Activated naive CD8-positive, alpha-beta T cell treated with anti-CD3 and anti-CD28 coated beads, Interleukin-2, amount 50 U/mL, for 24 hours (primary cell): ENCODE results near the gene ZG16B.

Source experiments
- ATAC-seq: fragments of 150-1000 bp; cut with Tn5 transposase; one replicate; pipeline ENCODE4 v1.10.0; 2021
- DNase-seq: peaks from one replicate; pipeline ENCODE4 v3.0.0; 2021
- H3K27ac Mint-ChIP-seq: one replicate; pipeline ENCODE4 v1.8.0; 2021; ENCODE audit warnings: mild to moderate bottlenecking, mixed read lengths
- H3K27me3 Mint-ChIP-seq: one replicate; pipeline ENCODE4 v1.8.0; 2021; ENCODE audit warnings: mixed read lengths
- H3K36me3 Mint-ChIP-seq: one replicate; pipeline ENCODE4 v1.8.0; 2021; ENCODE audit warnings: low read depth, mixed read lengths
- H3K4me1 Mint-ChIP-seq: one replicate; pipeline ENCODE4 v1.8.0; 2021; ENCODE audit warnings: mixed read lengths
- H3K4me3 Mint-ChIP-seq: one replicate; pipeline ENCODE4 v1.8.0; 2021; ENCODE audit warnings: mild to moderate bottlenecking, moderate library complexity, mixed read lengths
- H3K9me3 Mint-ChIP-seq: one replicate; pipeline ENCODE4 v1.8.0; 2021; ENCODE audit warnings: mixed read lengths

The ZG16B gene

DNA sequence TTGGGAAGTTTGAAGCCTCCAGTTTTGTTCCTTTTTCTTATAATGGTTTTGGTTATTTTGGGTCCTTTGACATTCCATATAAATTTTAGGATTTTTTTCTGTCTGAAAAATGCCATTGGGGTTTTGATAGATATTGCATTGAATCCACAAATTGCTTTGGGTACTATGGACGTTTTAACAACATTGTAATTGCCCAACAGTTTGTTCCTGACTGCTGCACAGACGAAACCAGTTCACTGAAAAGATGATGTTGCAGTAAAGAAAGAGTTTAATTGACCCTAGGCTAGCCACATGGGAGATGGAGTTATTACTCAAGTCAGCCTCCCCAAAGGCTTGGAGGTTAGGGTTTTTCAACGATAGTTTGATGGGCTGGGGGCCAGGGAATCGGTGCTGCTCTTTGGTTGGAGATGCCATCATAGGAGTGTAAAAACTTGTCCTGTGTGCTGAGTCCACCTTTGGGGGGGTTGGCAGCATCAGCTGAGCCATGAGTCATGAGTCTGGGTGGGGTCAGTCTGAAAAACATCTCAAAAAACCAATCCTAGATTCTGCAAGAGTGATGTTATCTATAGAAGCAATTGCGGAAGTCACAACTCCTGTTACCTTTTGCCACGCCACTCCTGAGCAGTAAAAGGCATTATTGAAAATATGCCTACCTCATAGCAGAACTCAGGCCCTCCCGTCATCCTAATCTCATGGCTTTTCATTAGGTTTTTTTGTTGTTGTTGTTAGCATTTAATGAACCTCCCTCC is 34.5 kb upstream of the ZG16B start:
- Mint-ChIP-seq H3K36me3 (no peaks in the 10 kb centered on the region), H3K4me3 (no peak overlapping the region), H3K4me1 (no peaks in the 10 kb centered on the region), H3K9me3 (no peaks in the 10 kb centered on the region), H3K27ac (no peak overlapping the region), H3K27me3 (peaks cover 18% of the 10 kb centered on the region)
- ATAC-seq, result no peak
- no peak for DNase-seq

DNA sequence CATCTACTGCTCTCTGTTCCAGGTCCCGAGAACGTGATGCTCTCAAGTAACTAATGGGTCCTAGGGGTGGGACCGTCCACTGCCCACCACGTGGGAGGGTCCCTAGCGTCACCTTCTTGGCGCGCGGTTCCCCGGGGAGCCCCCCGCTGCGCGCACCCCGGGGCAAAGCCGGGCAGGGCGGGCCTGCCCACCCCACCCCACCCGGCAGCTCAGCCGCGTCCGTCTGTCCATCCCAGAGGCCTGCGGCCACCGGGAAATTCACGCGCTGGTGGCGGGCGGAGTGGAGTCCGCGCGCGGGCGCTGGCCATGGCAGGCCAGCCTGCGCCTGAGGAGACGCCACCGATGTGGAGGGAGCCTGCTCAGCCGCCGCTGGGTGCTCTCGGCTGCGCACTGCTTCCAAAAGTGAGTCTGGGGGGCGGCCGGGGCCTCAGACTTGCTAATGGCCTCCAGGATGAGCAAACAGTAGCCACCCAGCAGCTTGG is 31.3 kb upstream of the ZG16B start:
- Mint-ChIP-seq H3K36me3 (no peaks in the 10 kb centered on the region), H3K27ac (no peak overlapping the region), H3K27me3 (peaks cover 12% of the 10 kb centered on the region), H3K4me1 (no peaks in the 10 kb centered on the region), H3K4me3 (no peak overlapping the region), H3K9me3 (peaks cover 9% of the 10 kb centered on the region)
- no peak for ATAC-seq
- DNase-seq, result no peak

DNA sequence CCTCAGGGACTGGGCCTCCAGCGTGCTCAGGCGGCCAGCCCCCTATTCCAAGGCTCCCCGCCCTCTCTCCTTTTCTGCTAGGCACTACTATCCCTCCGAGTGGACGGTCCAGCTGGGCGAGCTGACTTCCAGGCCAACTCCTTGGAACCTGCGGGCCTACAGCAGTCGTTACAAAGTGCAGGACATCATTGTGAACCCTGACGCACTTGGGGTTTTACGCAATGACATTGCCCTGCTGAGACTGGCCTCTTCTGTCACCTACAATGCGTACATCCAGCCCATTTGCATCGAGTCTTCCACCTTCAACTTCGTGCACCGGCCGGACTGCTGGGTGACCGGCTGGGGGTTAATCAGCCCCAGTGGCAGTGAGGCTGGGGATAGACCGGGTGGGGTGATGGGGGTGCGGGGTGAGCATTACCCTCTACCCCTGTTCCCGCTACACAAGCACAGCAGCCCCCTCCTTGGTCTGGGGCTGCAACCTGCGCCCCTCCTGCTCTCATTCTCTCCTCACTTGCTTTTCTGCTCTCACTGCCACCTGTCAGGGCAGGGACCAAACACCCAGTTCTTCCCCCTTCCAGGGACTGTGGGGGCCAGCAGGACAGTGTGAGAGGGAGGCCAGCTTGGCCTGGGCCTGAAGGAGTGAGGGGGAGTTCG is 30.8 kb upstream of the ZG16B start:
- H3K27me3 Mint-ChIP-seq, result peaks cover 13% of the 10 kb centered on the region
- no peaks in the 10 kb centered on the region for H3K36me3 Mint-ChIP-seq
- peaks cover 11% of the 10 kb centered on the region for H3K9me3 Mint-ChIP-seq
- ATAC-seq (no peak), DNase-seq (no peak)
- no peak overlapping the region for H3K27ac Mint-ChIP-seq
- no peak overlapping the region for H3K4me3 Mint-ChIP-seq
- H3K4me1 Mint-ChIP-seq, result no peaks in the 10 kb centered on the region

DNA sequence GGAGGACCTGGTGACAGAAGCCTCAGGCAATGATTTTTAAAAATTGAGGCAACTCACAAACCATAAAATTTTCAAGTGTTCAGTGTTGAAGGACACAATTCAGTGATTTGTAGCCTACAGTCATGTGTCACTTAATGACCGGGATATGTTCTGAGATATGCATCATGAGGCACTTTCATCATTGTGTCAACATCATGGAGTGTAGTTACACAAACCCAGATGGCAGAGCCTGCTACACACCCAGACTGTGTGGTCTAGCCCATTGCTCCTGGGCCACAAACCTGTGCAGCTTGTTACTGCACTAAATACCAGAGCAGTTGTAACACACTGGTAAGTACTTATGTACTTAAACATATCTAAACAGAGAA is 30.3 kb upstream of the ZG16B start:
- ATAC-seq, result no peak
- peaks cover 11% of the 10 kb centered on the region for H3K9me3 Mint-ChIP-seq
- no peaks in the 10 kb centered on the region for H3K36me3 Mint-ChIP-seq
- no peak overlapping the region for H3K4me3 Mint-ChIP-seq
- no peak overlapping the region for H3K27ac Mint-ChIP-seq
- no peak for DNase-seq
- H3K4me1 Mint-ChIP-seq, result no peaks in the 10 kb centered on the region
- H3K27me3 Mint-ChIP-seq, result peaks cover 9% of the 10 kb centered on the region

DNA sequence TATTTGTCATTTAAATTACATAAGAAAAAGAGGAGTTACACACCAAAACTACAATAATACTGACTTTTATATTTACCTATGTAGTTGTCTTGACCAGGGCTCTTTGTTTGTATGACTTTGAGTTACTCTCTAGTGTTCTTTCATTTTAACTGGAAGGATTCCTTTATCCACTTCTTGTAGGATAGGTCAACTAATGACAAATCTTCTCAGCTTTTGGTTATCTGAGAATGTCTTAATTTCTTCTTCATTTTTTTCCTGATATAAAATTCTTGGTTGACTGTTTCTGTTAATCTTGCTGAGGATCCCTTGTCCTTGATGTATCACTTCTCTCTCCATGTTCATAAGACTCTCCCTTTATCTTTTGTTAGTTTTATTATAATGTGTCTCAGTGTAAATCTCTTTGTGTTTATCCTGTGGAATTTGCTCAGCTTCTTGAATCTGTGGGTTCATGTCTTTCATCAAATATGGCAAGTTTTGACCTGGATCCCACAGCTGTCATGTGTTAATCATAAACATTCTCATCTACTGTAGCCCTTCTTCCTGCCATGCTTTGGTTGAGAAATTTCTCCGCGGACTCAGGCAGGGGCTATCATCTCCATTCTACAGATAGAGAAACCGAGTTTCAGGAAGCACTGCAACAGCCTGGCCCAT is 26.4 kb upstream of the ZG16B start:
- Mint-ChIP-seq H3K4me3 (no peak overlapping the region), H3K36me3 (no peaks in the 10 kb centered on the region), H3K27ac (no peak overlapping the region), H3K27me3 (peaks cover 6% of the 10 kb centered on the region), H3K9me3 (peaks cover 11% of the 10 kb centered on the region), H3K4me1 (no peaks in the 10 kb centered on the region)
- no peak for ATAC-seq
- DNase-seq, result no peak

GRCh38 chr16:2804728-2805127 is 25.4 kb upstream of the ZG16B start:
- no peak for ATAC-seq
- peaks cover 11% of the 10 kb centered on the region for H3K9me3 Mint-ChIP-seq
- H3K4me1 Mint-ChIP-seq, result no peaks in the 10 kb centered on the region
- H3K27ac Mint-ChIP-seq, result no peak overlapping the region
- no peaks in the 10 kb centered on the region for H3K36me3 Mint-ChIP-seq
- H3K27me3 Mint-ChIP-seq, result peaks cover 6% of the 10 kb centered on the region
- no peak overlapping the region for H3K4me3 Mint-ChIP-seq
- DNase-seq, result no peak

- Mint-ChIP-seq H3K4me1 (no peaks in the 10 kb centered on the region), H3K36me3 (no peaks in the 10 kb centered on the region), H3K4me3 (no peak overlapping the region), H3K27ac (no peak overlapping the region), H3K9me3 (peaks cover 11% of the 10 kb centered on the region), H3K27me3 (peaks cover 6% of the 10 kb centered on the region)
- ATAC-seq (no peak), DNase-seq (no peak)
Observed at GRCh38 chr16:2806286-2806685, 23.8 kb upstream of the ZG16B start.

DNA sequence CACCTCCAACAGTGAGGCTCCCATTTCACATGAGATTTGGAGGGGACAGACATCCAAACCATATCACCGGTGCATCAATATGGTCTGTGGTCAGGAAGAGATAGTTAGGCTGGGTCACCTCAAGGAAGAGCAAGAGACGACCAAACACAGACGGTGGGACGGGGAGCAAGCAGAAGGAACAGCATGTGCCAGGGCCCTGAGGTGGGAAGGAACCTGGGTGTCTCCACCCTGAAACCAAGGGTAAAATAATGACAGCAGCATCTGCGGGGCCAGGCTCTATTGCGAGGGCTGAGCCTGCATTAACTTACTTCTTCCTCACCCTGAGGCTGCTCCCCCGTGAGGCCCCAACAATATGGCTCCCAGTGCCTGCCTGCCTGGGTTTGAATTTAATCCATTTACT is 21.9 kb upstream of the ZG16B start:
- Mint-ChIP-seq H3K27ac (no peak overlapping the region), H3K27me3 (peaks cover 8% of the 10 kb centered on the region), H3K9me3 (peaks cover 8% of the 10 kb centered on the region), H3K4me3 (no peak overlapping the region), H3K36me3 (no peaks in the 10 kb centered on the region), H3K4me1 (no peaks in the 10 kb centered on the region)
- DNase-seq, result no peak
- ATAC-seq, result no peak

DNA sequence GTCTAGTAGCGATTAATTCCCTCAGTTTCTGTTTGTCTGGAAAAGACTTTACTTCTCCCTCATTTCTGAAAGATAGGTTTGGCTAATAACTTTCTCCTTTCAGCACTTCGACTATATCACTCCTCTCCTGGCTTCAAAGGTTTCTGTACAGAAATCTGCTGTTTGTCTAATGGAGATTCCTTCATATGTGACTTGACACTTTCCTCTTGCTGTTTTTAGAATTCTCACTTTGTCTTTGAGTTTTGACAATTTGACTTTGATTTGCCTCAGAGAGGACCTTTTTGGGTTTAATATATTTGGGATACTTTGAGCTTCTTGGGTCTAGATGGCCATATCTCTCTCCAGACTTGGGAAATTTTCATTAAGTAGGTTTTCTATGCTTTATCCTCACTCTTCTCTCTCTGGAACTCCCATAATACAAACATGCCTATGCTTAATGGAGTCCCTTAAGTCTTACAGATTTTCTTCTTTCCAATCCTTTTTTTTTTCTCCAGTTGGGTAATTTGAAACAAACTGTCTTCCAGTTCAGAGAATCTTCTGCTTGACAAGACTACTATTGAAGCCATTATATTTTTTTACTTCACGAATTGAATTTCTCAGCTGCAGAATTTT is 20.8 kb upstream of the ZG16B start:
- Mint-ChIP-seq H3K36me3 (no peaks in the 10 kb centered on the region), H3K4me3 (no peak overlapping the region), H3K4me1 (no peaks in the 10 kb centered on the region), H3K27ac (no peak overlapping the region), H3K9me3 (no peaks in the 10 kb centered on the region), H3K27me3 (peaks cover 6% of the 10 kb centered on the region)
- DNase-seq, result no peak
- no peak for ATAC-seq

GRCh38 chr16:2810651-2811050 is 19.5 kb upstream of the ZG16B start:
- Mint-ChIP-seq H3K9me3 (no peaks in the 10 kb centered on the region), H3K27ac (no peak overlapping the region), H3K27me3 (peaks cover 6% of the 10 kb centered on the region), H3K4me1 (no peaks in the 10 kb centered on the region), H3K4me3 (no peak overlapping the region), H3K36me3 (no peaks in the 10 kb centered on the region)
- DNase-seq (no peak), ATAC-seq (no peak)

GRCh38 chr16:2811703-2812471 is 18.2 kb upstream of the ZG16B start:
- Mint-ChIP-seq H3K4me1 (no peaks in the 10 kb centered on the region), H3K9me3 (no peaks in the 10 kb centered on the region), H3K27me3 (peaks cover 3% of the 10 kb centered on the region), H3K4me3 (no peak overlapping the region), H3K36me3 (no peaks in the 10 kb centered on the region), H3K27ac (no peak overlapping the region)
- DNase-seq (no peak), ATAC-seq (no peak)

DNA sequence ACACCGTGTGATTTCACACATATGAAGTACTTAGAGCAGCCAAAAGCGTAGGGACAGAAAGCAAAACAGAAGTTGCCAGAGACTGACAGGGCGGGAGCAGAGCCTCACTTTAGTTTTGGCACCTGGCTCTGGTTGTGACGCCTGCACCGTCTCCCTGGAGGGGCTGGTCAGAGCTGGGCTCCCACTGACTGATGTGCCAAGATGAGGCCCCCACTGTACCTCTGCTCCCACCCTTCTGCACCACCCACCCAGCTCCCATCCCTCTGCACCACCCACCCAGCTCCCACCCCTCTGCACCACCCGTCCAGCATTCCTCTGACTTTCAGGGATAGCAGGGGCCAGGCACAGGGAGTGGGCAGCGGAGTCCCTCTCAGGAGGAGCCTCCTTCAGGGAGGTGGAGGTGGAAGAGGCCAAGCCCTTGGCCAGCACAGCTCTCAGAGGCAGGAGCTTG is 16.3 kb upstream of the ZG16B start:
- Mint-ChIP-seq H3K36me3 (no peaks in the 10 kb centered on the region), H3K27ac (no peak overlapping the region), H3K27me3 (peaks cover 1% of the 10 kb centered on the region), H3K9me3 (no peaks in the 10 kb centered on the region), H3K4me3 (no peak overlapping the region), H3K4me1 (no peaks in the 10 kb centered on the region)
- no peak for ATAC-seq
- no peak for DNase-seq

DNA sequence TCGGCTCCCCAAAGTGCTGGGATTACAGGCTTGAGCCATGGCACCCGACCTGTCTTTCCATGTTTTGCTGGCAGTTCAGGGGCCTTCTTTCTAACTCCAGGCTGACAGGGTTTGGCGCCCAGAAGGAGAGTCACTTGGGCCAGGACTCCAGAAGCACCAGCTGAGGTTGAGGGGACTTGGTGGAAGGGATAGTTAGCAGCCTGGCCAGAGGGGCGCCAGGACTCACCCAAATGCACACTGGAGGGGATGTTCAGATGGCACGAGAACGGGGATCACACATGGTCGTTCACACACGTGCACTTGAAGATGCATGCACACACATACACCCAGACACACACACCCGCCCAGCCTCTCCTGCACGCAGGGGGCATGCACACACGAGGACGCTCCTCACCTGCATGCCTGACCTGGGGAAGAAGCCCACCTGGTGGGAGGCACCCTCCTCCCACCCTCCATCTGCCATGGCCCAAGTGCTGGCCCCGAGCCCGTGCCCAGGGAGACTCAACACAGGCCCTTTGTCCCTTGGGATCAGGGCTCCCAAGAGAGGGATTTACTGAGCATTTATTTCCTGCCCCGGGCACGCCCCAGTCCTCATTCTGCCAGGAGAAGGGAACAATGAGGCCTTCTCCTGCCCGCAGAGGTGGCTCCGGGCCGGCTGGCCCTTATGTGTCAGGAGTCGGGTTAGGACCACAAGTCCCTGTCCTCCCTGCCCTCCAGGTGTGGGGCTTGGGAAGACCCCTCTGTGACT is 15.4 kb upstream of the ZG16B start:
- ATAC-seq, result no peak
- Mint-ChIP-seq H3K4me3 (no peak overlapping the region), H3K27me3 (peaks cover 1% of the 10 kb centered on the region), H3K36me3 (no peaks in the 10 kb centered on the region), H3K27ac (no peak overlapping the region), H3K4me1 (no peaks in the 10 kb centered on the region), H3K9me3 (no peaks in the 10 kb centered on the region)
- no peak for DNase-seq
